OCI-LY7 (cell line): ENCODE results near the gene FAM53C. TPM values are rescaled to one million over a fixed set of nuclear protein-coding genes. Genes with fewer than 3 reads are reported as not detected.

Source experiments
- BruUV-seq: library from RNA; stranded (reverse); fragments of 400-500 nt; replicated peaks from 2 replicates; lab custom pipeline; 2021; lab: Mats Ljungman, UMichigan
- CTCF ChIA-PET: fragments of 300-600 bp; sonication (Branson Sonifier 250); formaldehyde crosslinking; loops from one replicate; lab custom pipeline; 2022; ENCODE audit warnings: antibody characterized with exemption; ENCODE audit not compliant: unreplicated experiment; lab: Charles Lee
- POLR2A ChIA-PET: fragments of 300-600 bp; sonication (Branson Sonifier 250); formaldehyde crosslinking; loops from one replicate; lab custom pipeline; 2022; ENCODE audit warnings: antibody characterized with exemption; lab: Charles Lee
- DNase-seq: peaks from one replicate; pipeline ENCODE4 v3.0.0-alpha.2; 2015; ENCODE audit warnings: low spot score
- H2AFZ ChIP-seq: fragments of 200-600 bp; sonication (generic), shearing (Covaris generic); 2 replicates; pipeline ENCODE4 v1.6.1; 2014; ENCODE audit warnings: mild to moderate bottlenecking, antibody characterized with exemption, low read length, moderate library complexity
- H3K27ac ChIP-seq: fragments of 200-600 bp; sonication (generic); 2 replicates; pipeline ENCODE4 v1.5.1; 2014; ENCODE audit warnings: mixed run types, low read depth, mild to moderate bottlenecking, moderate library complexity, low read length, inconsistent platforms; ENCODE audit not compliant: poor library complexity, severe bottlenecking
- H3K36me3 ChIP-seq: fragments of 200-600 bp; sonication (generic); 2 replicates; pipeline ENCODE4 v1.6.1; 2014; ENCODE audit warnings: mild to moderate bottlenecking, antibody characterized with exemption, low read length, moderate library complexity, mixed read lengths; ENCODE audit not compliant: insufficient read depth
- H3K4me1 ChIP-seq: fragments of 200-600 bp; sonication (generic); 2 replicates; pipeline ENCODE4 v1.5.1; 2014; ENCODE audit warnings: mild to moderate bottlenecking, low read length; ENCODE audit not compliant: insufficient read depth, poor library complexity, severe bottlenecking
- H3K4me2 ChIP-seq: fragments of 200-600 bp; sonication (generic); 2 replicates; pipeline ENCODE4 v1.6.1; 2014; ENCODE audit warnings: mild to moderate bottlenecking, low read length
- H3K4me3 ChIP-seq: fragments of 200-600 bp; sonication (generic); 2 replicates; pipeline ENCODE4 v1.5.1; 2014; ENCODE audit warnings: mild to moderate bottlenecking, low read depth, low read length; ENCODE audit not compliant: poor library complexity, severe bottlenecking
- H3K79me2 ChIP-seq: fragments of 200-600 bp; sonication (generic); 2 replicates; pipeline ENCODE4 v1.6.1; 2016; ENCODE audit warnings: low read depth, mild to moderate bottlenecking, low read length, moderate library complexity, mixed read lengths; ENCODE audit not compliant: insufficient read depth
- H3K9me2 ChIP-seq: fragments of 200-600 bp; sonication (generic); 2 replicates; pipeline ENCODE4 v1.6.1; 2016; ENCODE audit warnings: mild to moderate bottlenecking, low read length, mixed read lengths; ENCODE audit not compliant: insufficient read depth
- H3K9me3 ChIP-seq: fragments of 200-600 bp; sonication (generic); 2 replicates; pipeline ENCODE4 v1.6.1; 2014; ENCODE audit warnings: mild to moderate bottlenecking, mixed run types, low read length, mixed read lengths
- H4K20me1 ChIP-seq: fragments of 200-600 bp; sonication (generic); 2 replicates; pipeline ENCODE4 v1.6.1; 2014; ENCODE audit warnings: mild to moderate bottlenecking, antibody characterized with exemption, low read length, moderate library complexity, mixed read lengths; ENCODE audit not compliant: insufficient read depth
- CTCF ChIP-seq: fragments of 200-600 bp; sonication (generic); conservative IDR thresholded peaks from 2 replicates; pipeline ENCODE4 v1.5.1; 2014; ENCODE audit warnings: mild to moderate bottlenecking, antibody characterized with exemption, low read length, moderate library complexity, mixed read lengths
- EZH2phosphoT487 ChIP-seq: fragments of 200-600 bp; sonication (generic); IDR thresholded peaks from 2 replicates; pipeline ENCODE4 v1.6.1; 2018; ENCODE audit warnings: low read depth, borderline replicate concordance, mild to moderate bottlenecking, mixed run types, antibody characterized with exemption, low read length, moderate library complexity, mixed read lengths
- intact Hi-C: fragments of 100-400 bp; cut with micrococcal nuclease; formaldehyde crosslinking; loops from one replicate; pipeline ENCODE4 v1.10.0; 2022; ENCODE audit not compliant: unreplicated experiment
- total RNA-seq, 2 experiments: library from RNA; depleted of rRNA in 1 of 2; stranded (reverse); fragments of >200 nt in 1 of 2; shearing (Covaris generic) in 1 of 2; gene quantifications; 2 replicates each; pipeline ENCODE4 v1.2.3, GENCODE V29; 2014 to 2022

The FAM53C gene
- total RNA-seq, 2 experiments from 2014 or later: 42.3 to 46.5 TPM

- Histone ChIP-seq H3K4me1 (peaks cover 19% of the 10 kb centered on the region), H3K79me2 (peaks cover 64% of the 10 kb centered on the region), H3K4me2 (peak overlapping the region; percentile 90), H3K4me3 (peak overlapping the region; percentile 98), H4K20me1 (peaks cover 31% of the 10 kb centered on the region), H3K36me3 (peaks cover 36% of the 10 kb centered on the region), H2AFZ (no peak overlapping the region), H3K27ac (peak overlapping the region; percentile 17), H3K9me3 (no peaks in the 10 kb centered on the region), H3K9me2 (no peaks in the 10 kb centered on the region)
- intact Hi-C loops: loop anchor here (5.0 kb wide), 1 partner anchor 188 kb away; the partner anchor contains the start of gene ETF1
- TF ChIP-seq EZH2phosphoT487 (no peak), CTCF (no peak)
- no peak for DNase-seq
- BruUV-seq: no TSS peak
- ChIA-PET CTCF (interaction anchor here (0.7 to 3.9 kb wide), 4 partner anchors 16 to 175 kb away, joined by 3 to 34 read pairs (median 4); partner anchors contain the start of genes BRD8, CDC25C, FAM53C and KIF20A), POLR2A (interaction anchor here (0.5 to 8.4 kb wide), 11 partner anchors 14 to 267 kb away, joined by 4 to 102 read pairs (median 5); partner anchors contain the start of genes BRD8, CDC23, CDC25C and ETF1)
Observed at GRCh38 chr5:138354387-138354786, 16.3 kb downstream of the FAM53C start.

DNA sequence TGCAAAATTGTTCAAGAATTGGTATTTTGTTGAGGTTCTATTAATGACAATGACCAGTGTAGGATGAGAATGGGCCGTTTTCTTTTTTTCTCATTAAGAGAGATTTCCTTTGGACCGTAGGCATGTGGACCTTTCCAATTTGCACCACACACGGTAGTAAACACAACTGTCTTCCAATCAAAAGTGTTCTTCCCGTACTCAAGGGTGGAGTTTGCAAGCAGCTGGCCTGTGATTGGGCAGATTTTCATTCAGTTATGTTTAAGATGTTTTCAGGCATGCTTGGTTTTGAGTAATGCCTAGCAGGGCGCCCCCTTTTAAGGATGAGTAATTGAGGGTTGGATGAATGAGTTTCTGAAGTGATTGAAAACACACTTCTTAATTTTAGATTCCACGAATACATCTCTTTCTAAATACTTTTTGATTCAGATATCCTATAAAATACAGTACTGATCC lies 16.9 kb downstream of the FAM53C start:
- peaks cover 30% of the 10 kb centered on the region for H3K36me3 ChIP-seq
- POLR2A ChIA-PET: interaction anchor here (0.7 to 8.4 kb wide), 8 partner anchors 16 to 922 kb away, joined by 3 to 102 read pairs (median 4); partner anchors contain the start of genes BRD8, CDC23, CDC25C and ETF1
- TF ChIP-seq CTCF (peak; percentile 66), EZH2phosphoT487 (no peak)
- peaks cover 19% of the 10 kb centered on the region for H3K4me1 ChIP-seq
- H2AFZ ChIP-seq: no peak overlapping the region
- H3K79me2 ChIP-seq: peaks cover 70% of the 10 kb centered on the region
- TSS peak; percentile 49 for BruUV-seq
- H3K4me2 ChIP-seq: peak overlapping the region; percentile 90
- peak; percentile 73 for DNase-seq
- H3K27ac ChIP-seq: peak overlapping the region; percentile 17
- peak overlapping the region; percentile 98 for H3K4me3 ChIP-seq
- H4K20me1 ChIP-seq: peaks cover 31% of the 10 kb centered on the region
- no peaks in the 10 kb centered on the region for H3K9me3 ChIP-seq
- CTCF ChIA-PET: interaction anchor here (0.7 to 3.9 kb wide), 2 partner anchors 15 to 16 kb away, joined by 3 to 34 read pairs; partner anchors contain the start of gene FAM53C
- H3K9me2 ChIP-seq: no peaks in the 10 kb centered on the region
- intact Hi-C loops: loop anchor here (5.0 kb wide), 1 partner anchor 187 kb away; the partner anchor contains the start of gene ETF1

DNA sequence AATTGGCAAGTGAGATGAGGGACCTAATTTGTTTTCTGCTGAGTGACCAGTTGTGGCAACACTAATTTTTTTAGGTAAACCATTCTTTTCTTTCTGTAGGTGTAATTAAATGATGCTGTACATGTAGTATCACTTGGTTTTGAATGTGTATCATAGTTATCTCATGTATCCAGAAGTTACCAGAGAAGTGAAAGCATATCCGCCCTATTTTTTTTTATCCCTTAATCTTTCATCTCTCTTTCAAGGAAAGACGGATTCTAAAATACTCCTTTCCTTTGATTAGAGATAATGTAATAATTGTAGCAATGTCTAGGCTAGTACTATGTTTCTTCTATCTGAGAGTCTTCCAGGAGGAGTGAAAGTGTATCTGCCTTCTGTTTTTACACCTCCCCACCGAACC lies 21.6 kb downstream of the FAM53C start:
- no peak overlapping the region for H3K27ac ChIP-seq
- H3K79me2 ChIP-seq: peaks cover 98% of the 10 kb centered on the region
- TF ChIP-seq EZH2phosphoT487: no peak
- TF ChIP-seq CTCF: no peak
- H3K4me2 ChIP-seq: no peak overlapping the region
- no peaks in the 10 kb centered on the region for H3K9me3 ChIP-seq
- H3K4me3 ChIP-seq: no peak overlapping the region
- H2AFZ ChIP-seq: no peak overlapping the region
- POLR2A ChIA-PET: no interaction called here
- peaks cover 12% of the 10 kb centered on the region for H3K4me1 ChIP-seq
- BruUV-seq: no TSS peak
- intact Hi-C loops: no loop called here
- 0 out of 2 replicates have a peak, but pooled peaks cover 8% of the 10 kb centered on the region for H3K36me3 ChIP-seq
- H3K9me2 ChIP-seq: no peaks in the 10 kb centered on the region
- CTCF ChIA-PET: no interaction called here
- peaks cover 20% of the 10 kb centered on the region for H4K20me1 ChIP-seq
- no peak for DNase-seq
